Measurements from ENCODE around the gene PDYN. TPM values are rescaled to one million over a fixed set of nuclear protein-coding genes. Genes with fewer than 3 reads are reported as not detected.

The PDYN gene
- total and polyA plus RNA-seq, 9 of the 15 experiments (the other 6 are each of a cell fraction or from before 2014, with no cell fraction given), result not detected

- no TSS peak for BruUV-seq (replicated peaks)
- Histone ChIP-seq H3K9ac (ENCODE audit: insufficient read depth in 1 of 2, low read depth in 2 of 2, low read length in 2 of 2) (no peak overlapping the region), H2AFZ (ENCODE audit: low read depth, low read length) (no peak overlapping the region), H3K4me3 (no peak overlapping the region), H3K4me2 (ENCODE audit: insufficient read depth, low read length) (no peak overlapping the region), H3K27me3 (ENCODE audit: control insufficient read depth in 2 of 2, insufficient read depth in 2 of 2, low read length in 2 of 2) (peaks cover 0 to 5% of the 10 kb centered on the region in 2 experiments; a peak in 1 of 5 replicates), H3K4me1 (replicated peaks in 1 of 2; ENCODE audit: control insufficient read depth in 2 of 2, insufficient read depth in 2 of 2, low read length in 2 of 2) (no peaks in the 10 kb centered on the region), H3K9me3 (replicated peaks; ENCODE audit: control insufficient read depth, insufficient read depth, low read depth, low read length) (no peaks in the 10 kb centered on the region), H4K20me1 (replicated peaks; ENCODE audit: control insufficient read depth, insufficient read depth, low read length) (no peaks in the 10 kb centered on the region), H3K9me1 (ENCODE audit: control insufficient read depth, insufficient read depth, low read length) (no peaks in the 10 kb centered on the region), H3K79me2 (ENCODE audit: control insufficient read depth, insufficient read depth, low read length) (no peaks in the 10 kb centered on the region), H3K27ac (ENCODE audit: extremely low read depth, low read depth, low read length) (no peak overlapping the region), H3K36me3 (ENCODE audit: control insufficient read depth, insufficient read depth, low read length) (no peaks in the 10 kb centered on the region)
- FAIRE-seq (no peak), ATAC-seq (no peak), DNase-seq (ENCODE audit: extremely low read depth in 1 of 4, low spot score in 3 of 4) (no peak)
- CTCF ChIA-PET (ENCODE audit: low intra/inter-chr PET ratio), result no interaction called here
- intact Hi-C loops (cut with micrococcal nuclease) (no loop called here), in situ Hi-C loops (cut with MboI) (no loop called here)
- 0% methylated on average over 10 of the region's 11 CpGs for WGBS (ENCODE audit: insufficient coverage, low coverage, missing lambda C conversion rate)
- POLR2A ChIA-PET, result no interaction called here
- no peak for TF ChIP-seq MECOM (CRISPR knock-in tag; IDR thresholded peaks at IDR 0.05)
- no peak for TF ChIP-seq STAT5A (IDR thresholded peaks at IDR 0.05; ENCODE audit: borderline replicate concordance, low read length)
- TF ChIP-seq HMG20B (CRISPR knock-in tag; IDR thresholded peaks at IDR 0.05), result no peak
- TF ChIP-seq ZNF217 (CRISPR knock-in tag; IDR thresholded peaks at IDR 0.05), result no peak
- no peak for TF ChIP-seq KHSRP (IDR thresholded peaks at IDR 0.05)
These were observed 18.6 kb downstream of the PDYN start for GRCh38 chr20:1975291-1975690.

- DNase-seq (ENCODE audit: extremely low read depth in 1 of 4, low spot score in 3 of 4) (no peak), ATAC-seq (no peak), FAIRE-seq (no peak)
- no peaks in the 10 kb centered on the region for H3K4me1 ChIP-seq (replicated peaks in 1 of 2; ENCODE audit: control insufficient read depth in 2 of 2, insufficient read depth in 2 of 2, low read length in 2 of 2)
- no peak overlapping the region for H3K4me3 ChIP-seq
- H3K9ac ChIP-seq (ENCODE audit: insufficient read depth in 1 of 2, low read depth in 2 of 2, low read length in 2 of 2), result no peak overlapping the region
- H4K20me1 ChIP-seq (replicated peaks; ENCODE audit: control insufficient read depth, insufficient read depth, low read length), result no peaks in the 10 kb centered on the region
- H3K9me3 ChIP-seq (replicated peaks; ENCODE audit: control insufficient read depth, insufficient read depth, low read depth, low read length), result no peaks in the 10 kb centered on the region
- WGBS (ENCODE audit: insufficient coverage, low coverage, missing lambda C conversion rate), result 0% methylated on average over 14 of the region's 15 CpGs
- ChIA-PET CTCF (ENCODE audit: low intra/inter-chr PET ratio) (no interaction called here), POLR2A (no interaction called here)
- H3K79me2 ChIP-seq (ENCODE audit: control insufficient read depth, insufficient read depth, low read length), result no peaks in the 10 kb centered on the region
- in situ Hi-C loops (cut with MboI), result no loop called here
- H3K36me3 ChIP-seq (ENCODE audit: control insufficient read depth, insufficient read depth, low read length), result no peaks in the 10 kb centered on the region
- no peak overlapping the region for H3K27ac ChIP-seq (ENCODE audit: extremely low read depth, low read depth, low read length)
- intact Hi-C loops (cut with micrococcal nuclease), result no loop called here
- H3K27me3 ChIP-seq (ENCODE audit: control insufficient read depth in 2 of 2, insufficient read depth in 2 of 2, low read length in 2 of 2), result peaks cover 0 to 5% of the 10 kb centered on the region in 2 experiments; a peak in 1 of 5 replicates
- no peak overlapping the region for H2AFZ ChIP-seq (ENCODE audit: low read depth, low read length)
- no peak overlapping the region for H3K4me2 ChIP-seq (ENCODE audit: insufficient read depth, low read length)
- no TSS peak for BruUV-seq (replicated peaks)
- H3K9me1 ChIP-seq (ENCODE audit: control insufficient read depth, insufficient read depth, low read length), result no peaks in the 10 kb centered on the region
- TF ChIP-seq KDM4B (IDR thresholded peaks at IDR 0.05; ENCODE audit: borderline replicate concordance in 2 of 2, low read depth in 1 of 2) (no peak), E2F4 (CRISPR knock-in tag; IDR thresholded peaks at IDR 0.05; ENCODE audit: low read depth) (no peak), ZSCAN29 (IDR thresholded peaks at IDR 0.05) (no peak), ZNF165 (CRISPR knock-in tag; IDR thresholded peaks at IDR 0.05; ENCODE audit: borderline replicate concordance) (no peak), FOS (IDR thresholded peaks at IDR 0.05; ENCODE audit: extremely low read depth, insufficient read length) (no peak), NFIC (IDR thresholded peaks at IDR 0.05) (no peak), ZNF586 (CRISPR knock-in tag; conservative IDR thresholded peaks at IDR 0.05) (no peak), HNRNPK (IDR thresholded peaks at IDR 0.05; ENCODE audit: low read depth, low read length, poor library complexity, severe bottlenecking) (no peak), ZNF76 (CRISPR knock-in tag; IDR thresholded peaks at IDR 0.05; ENCODE audit: borderline replicate concordance) (no peak), CREB1 (IDR thresholded peaks at IDR 0.05) (no peak), CREB1 (CRISPR knock-in tag; IDR thresholded peaks at IDR 0.05) (no peak)
These were observed 20.0 kb downstream of the PDYN start for GRCh38 chr20:1973601-1974440.

Measured in K562 (cell line).